Measurements from ENCODE around the gene KIDINS220.

KIDINS220 gene

GRCh38 chr2:8790739-8791162, 46.7 kb downstream of the KIDINS220 start:
- no peaks in the 10 kb centered on the region for H3K27me3 ChIP-seq (ENCODE audit: control insufficient read depth, insufficient read depth, low read length)
- H3K9ac ChIP-seq (ENCODE audit: low read depth, low read length) = no peak overlapping the region
- peaks cover 22% of the 10 kb centered on the region for H3K36me3 ChIP-seq (ENCODE audit: control insufficient read depth, insufficient read depth, low read length)
- H3K4me1 ChIP-seq (ENCODE audit: control insufficient read depth, insufficient read depth, low read length) = no peaks in the 10 kb centered on the region
- H3K4me3 ChIP-seq (ENCODE audit: low read depth, low read length) = no peak overlapping the region
- no peak overlapping the region for H3K27ac ChIP-seq (ENCODE audit: low read depth, low read length)
- H3K9me3 ChIP-seq (ENCODE audit: control insufficient read depth, insufficient read depth, low read length) = no peaks in the 10 kb centered on the region

GRCh38 chr2:8786463-8786862, 51.0 kb downstream of the KIDINS220 start:
- no peaks in the 10 kb centered on the region for H3K9me3 ChIP-seq (ENCODE audit: control insufficient read depth, insufficient read depth, low read length)
- no peak overlapping the region for H3K27ac ChIP-seq (ENCODE audit: low read depth, low read length)
- H3K27me3 ChIP-seq (ENCODE audit: control insufficient read depth, insufficient read depth, low read length) = no peaks in the 10 kb centered on the region
- peaks cover 31% of the 10 kb centered on the region for H3K36me3 ChIP-seq (ENCODE audit: control insufficient read depth, insufficient read depth, low read length)
- H3K4me1 ChIP-seq (ENCODE audit: control insufficient read depth, insufficient read depth, low read length) = no peaks in the 10 kb centered on the region
- H3K4me3 ChIP-seq (ENCODE audit: low read depth, low read length) = no peak overlapping the region
- H3K9ac ChIP-seq (ENCODE audit: low read depth, low read length) = no peak overlapping the region

DNA sequence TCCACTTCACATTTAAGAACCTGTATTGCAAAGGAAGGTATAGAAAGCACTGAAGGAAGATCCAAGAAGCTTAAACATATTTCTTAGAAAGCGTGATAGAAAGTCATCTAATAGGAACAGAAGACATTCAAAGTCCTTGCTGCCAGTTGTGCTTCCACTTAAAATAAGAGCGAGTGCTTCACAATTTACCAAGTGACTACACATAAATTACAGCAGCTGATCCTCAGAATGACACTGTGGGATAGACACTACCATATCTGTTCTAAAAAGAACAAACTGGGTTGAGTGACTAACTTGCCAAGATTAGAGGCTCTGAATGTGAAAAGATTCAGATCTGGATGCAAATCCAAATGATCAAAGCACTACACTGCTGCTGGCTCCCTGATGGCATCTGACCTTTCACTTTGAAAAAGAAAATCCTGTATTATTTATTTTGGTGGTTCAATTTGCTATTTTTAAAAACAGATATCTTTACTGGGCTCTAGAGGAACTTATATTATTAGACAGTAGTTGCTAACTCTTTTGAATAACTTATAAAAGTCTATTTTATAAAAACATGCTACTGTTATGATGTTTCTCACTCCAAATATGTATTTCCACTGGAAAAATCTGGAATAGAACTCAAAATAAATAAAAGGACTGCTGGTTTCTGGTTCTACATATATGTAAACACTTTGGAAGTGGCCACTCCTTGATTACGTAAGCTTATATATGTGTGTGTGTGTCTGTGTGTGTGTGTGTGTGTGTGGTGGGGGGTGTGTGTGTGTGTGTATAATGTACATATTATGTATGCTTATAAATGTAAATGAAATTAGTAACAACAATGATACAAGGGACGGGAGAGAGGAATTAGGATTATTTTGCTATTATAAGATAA, 57.4 kb downstream of the KIDINS220 start:
- Histone ChIP-seq H3K4me3 (ENCODE audit: low read depth, low read length) (no peak overlapping the region), H3K9me3 (ENCODE audit: control insufficient read depth, insufficient read depth, low read length) (no peaks in the 10 kb centered on the region), H3K4me1 (ENCODE audit: control insufficient read depth, insufficient read depth, low read length) (no peaks in the 10 kb centered on the region), H3K27me3 (ENCODE audit: control insufficient read depth, insufficient read depth, low read length) (no peaks in the 10 kb centered on the region), H3K36me3 (ENCODE audit: control insufficient read depth, insufficient read depth, low read length) (peaks cover 30% of the 10 kb centered on the region), H3K27ac (ENCODE audit: low read depth, low read length) (no peak overlapping the region), H3K9ac (ENCODE audit: low read depth, low read length) (no peak overlapping the region)

GRCh38 chr2:8774371-8774770, 63.0 kb downstream of the KIDINS220 start:
- Histone ChIP-seq H3K27ac (ENCODE audit: low read depth, low read length) (no peak overlapping the region), H3K9me3 (ENCODE audit: control insufficient read depth, insufficient read depth, low read length) (no peaks in the 10 kb centered on the region), H3K4me1 (ENCODE audit: control insufficient read depth, insufficient read depth, low read length) (no peaks in the 10 kb centered on the region), H3K27me3 (ENCODE audit: control insufficient read depth, insufficient read depth, low read length) (no peaks in the 10 kb centered on the region), H3K36me3 (ENCODE audit: control insufficient read depth, insufficient read depth, low read length) (peaks cover 18% of the 10 kb centered on the region), H3K9ac (ENCODE audit: low read depth, low read length) (no peak overlapping the region), H3K4me3 (ENCODE audit: low read depth, low read length) (no peak overlapping the region)

- Histone ChIP-seq H3K9me3 (ENCODE audit: control insufficient read depth, insufficient read depth, low read length) (no peaks in the 10 kb centered on the region), H3K4me1 (ENCODE audit: control insufficient read depth, insufficient read depth, low read length) (no peaks in the 10 kb centered on the region), H3K36me3 (ENCODE audit: control insufficient read depth, insufficient read depth, low read length) (no peaks in the 10 kb centered on the region), H3K27me3 (ENCODE audit: control insufficient read depth, insufficient read depth, low read length) (no peaks in the 10 kb centered on the region), H3K4me3 (ENCODE audit: low read depth, low read length) (no peak overlapping the region), H3K9ac (ENCODE audit: low read depth, low read length) (no peak overlapping the region), H3K27ac (ENCODE audit: low read depth, low read length) (no peak overlapping the region)
Observed at GRCh38 chr2:8767324-8767723, 70.1 kb downstream of the KIDINS220 start.

- Histone ChIP-seq H3K4me1 (ENCODE audit: control insufficient read depth, insufficient read depth, low read length) (no peaks in the 10 kb centered on the region), H3K36me3 (ENCODE audit: control insufficient read depth, insufficient read depth, low read length) (0 out of 2 replicates have a peak, but pooled peaks cover 7% of the 10 kb centered on the region), H3K9ac (ENCODE audit: low read depth, low read length) (no peak overlapping the region), H3K27me3 (ENCODE audit: control insufficient read depth, insufficient read depth, low read length) (no peaks in the 10 kb centered on the region), H3K27ac (ENCODE audit: low read depth, low read length) (no peak overlapping the region), H3K9me3 (ENCODE audit: control insufficient read depth, insufficient read depth, low read length) (no peaks in the 10 kb centered on the region), H3K4me3 (ENCODE audit: low read depth, low read length) (no peak overlapping the region)
Observed at GRCh38 chr2:8761529-8762164, 75.8 kb downstream of the KIDINS220 start.

- no peaks in the 10 kb centered on the region for H3K9me3 ChIP-seq (ENCODE audit: control insufficient read depth, insufficient read depth, low read length)
- H3K4me1 ChIP-seq (ENCODE audit: control insufficient read depth, insufficient read depth, low read length) = no peaks in the 10 kb centered on the region
- H3K4me3 ChIP-seq (ENCODE audit: low read depth, low read length) = no peak overlapping the region
- H3K27me3 ChIP-seq (ENCODE audit: control insufficient read depth, insufficient read depth, low read length) = no peaks in the 10 kb centered on the region
- H3K36me3 ChIP-seq (ENCODE audit: control insufficient read depth, insufficient read depth, low read length) = peaks cover 7% of the 10 kb centered on the region; the same call in 1 of the 2 replicates
- H3K27ac ChIP-seq (ENCODE audit: low read depth, low read length) = no peak overlapping the region
- no peak overlapping the region for H3K9ac ChIP-seq (ENCODE audit: low read depth, low read length)
Observed at GRCh38 chr2:8756716-8757115, 80.7 kb downstream of the KIDINS220 start.

DNA sequence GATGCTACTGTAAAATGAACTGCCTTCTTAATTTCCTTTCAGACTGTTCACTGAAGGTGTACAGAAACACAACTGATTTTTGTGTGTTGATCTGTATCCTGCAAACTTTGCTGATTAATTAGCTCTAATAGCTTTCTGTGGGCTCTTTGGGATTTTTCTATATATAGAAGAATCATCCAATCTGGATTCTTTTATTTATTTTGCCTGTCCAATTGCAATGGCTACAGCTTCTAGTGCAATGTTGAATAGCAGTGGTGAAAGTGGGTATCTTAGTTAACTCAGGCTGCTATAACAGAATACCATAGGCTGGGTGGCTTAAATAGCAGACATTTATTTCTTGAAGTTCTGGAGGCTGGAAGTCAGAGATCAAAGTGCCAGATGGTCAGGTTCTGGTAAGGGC, 81.2 kb downstream of the KIDINS220 start:
- H3K9me3 ChIP-seq (ENCODE audit: control insufficient read depth, insufficient read depth, low read length) = no peaks in the 10 kb centered on the region
- no peak overlapping the region for H3K27ac ChIP-seq (ENCODE audit: low read depth, low read length)
- no peaks in the 10 kb centered on the region for H3K4me1 ChIP-seq (ENCODE audit: control insufficient read depth, insufficient read depth, low read length)
- no peak overlapping the region for H3K4me3 ChIP-seq (ENCODE audit: low read depth, low read length)
- peaks cover 7% of the 10 kb centered on the region; the same call in 1 of the 2 replicates for H3K36me3 ChIP-seq (ENCODE audit: control insufficient read depth, insufficient read depth, low read length)
- H3K27me3 ChIP-seq (ENCODE audit: control insufficient read depth, insufficient read depth, low read length) = no peaks in the 10 kb centered on the region
- no peak overlapping the region for H3K9ac ChIP-seq (ENCODE audit: low read depth, low read length)

GRCh38 chr2:8754106-8754776, 83.2 kb downstream of the KIDINS220 start:
- no peaks in the 10 kb centered on the region for H3K9me3 ChIP-seq (ENCODE audit: control insufficient read depth, insufficient read depth, low read length)
- no peaks in the 10 kb centered on the region for H3K27me3 ChIP-seq (ENCODE audit: control insufficient read depth, insufficient read depth, low read length)
- H3K9ac ChIP-seq (ENCODE audit: low read depth, low read length) = no peak overlapping the region
- no peaks in the 10 kb centered on the region for H3K4me1 ChIP-seq (ENCODE audit: control insufficient read depth, insufficient read depth, low read length)
- H3K4me3 ChIP-seq (ENCODE audit: low read depth, low read length) = no peak overlapping the region
- H3K27ac ChIP-seq (ENCODE audit: low read depth, low read length) = no peak overlapping the region
- H3K36me3 ChIP-seq (ENCODE audit: control insufficient read depth, insufficient read depth, low read length) = peaks cover 7% of the 10 kb centered on the region

DNA sequence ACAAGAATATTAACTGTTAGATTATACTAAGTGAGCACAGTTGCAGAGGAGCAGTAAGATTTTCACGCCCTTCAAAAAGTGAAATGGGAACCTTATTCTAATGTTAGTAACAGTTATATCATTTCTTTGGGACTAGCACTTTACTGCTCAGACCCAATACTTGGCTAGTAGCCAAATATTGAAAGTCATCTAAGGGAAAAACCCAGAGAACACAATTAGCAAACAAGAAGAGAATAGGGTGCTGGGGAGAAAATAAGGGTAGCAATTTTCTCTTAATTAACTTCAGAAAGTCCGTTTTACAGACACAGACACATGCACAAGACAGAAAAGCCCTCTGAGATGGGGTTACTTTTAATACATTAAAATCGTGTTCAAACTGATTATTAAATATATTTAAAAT, 83.8 kb downstream of the KIDINS220 start:
- no peaks in the 10 kb centered on the region for H3K9me3 ChIP-seq (ENCODE audit: control insufficient read depth, insufficient read depth, low read length)
- no peak overlapping the region for H3K9ac ChIP-seq (ENCODE audit: low read depth, low read length)
- H3K4me1 ChIP-seq (ENCODE audit: control insufficient read depth, insufficient read depth, low read length) = no peaks in the 10 kb centered on the region
- no peak overlapping the region for H3K27ac ChIP-seq (ENCODE audit: low read depth, low read length)
- H3K36me3 ChIP-seq (ENCODE audit: control insufficient read depth, insufficient read depth, low read length) = peaks cover 7% of the 10 kb centered on the region
- no peaks in the 10 kb centered on the region for H3K27me3 ChIP-seq (ENCODE audit: control insufficient read depth, insufficient read depth, low read length)
- H3K4me3 ChIP-seq (ENCODE audit: low read depth, low read length) = no peak overlapping the region

DNA sequence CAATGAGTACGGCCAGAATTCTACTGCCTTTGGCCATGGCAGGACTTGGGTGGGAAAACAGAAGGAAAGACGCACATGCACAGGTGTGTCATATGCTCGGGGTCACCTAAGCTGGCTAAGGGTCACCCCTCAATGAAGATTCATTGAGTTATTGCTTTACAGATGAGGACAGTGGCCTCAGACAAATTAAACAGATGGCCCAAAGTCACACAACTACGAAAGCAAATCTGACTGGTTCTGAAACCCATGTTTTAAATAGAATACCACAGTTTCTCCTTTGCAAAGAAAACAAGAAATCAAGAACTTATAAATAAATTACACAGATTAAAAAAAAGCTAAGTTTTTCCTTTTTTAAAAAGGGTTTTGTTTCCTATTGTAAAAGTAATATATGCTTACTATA, 85.0 kb downstream of the KIDINS220 start:
- Histone ChIP-seq H3K9ac (ENCODE audit: low read depth, low read length) (no peak overlapping the region), H3K27me3 (ENCODE audit: control insufficient read depth, insufficient read depth, low read length) (no peaks in the 10 kb centered on the region), H3K4me3 (ENCODE audit: low read depth, low read length) (no peak overlapping the region), H3K4me1 (ENCODE audit: control insufficient read depth, insufficient read depth, low read length) (no peaks in the 10 kb centered on the region), H3K9me3 (ENCODE audit: control insufficient read depth, insufficient read depth, low read length) (no peaks in the 10 kb centered on the region), H3K36me3 (ENCODE audit: control insufficient read depth, insufficient read depth, low read length) (peaks cover 4% of the 10 kb centered on the region), H3K27ac (ENCODE audit: low read depth, low read length) (no peak overlapping the region)

All from HUES48 (cell line).